GM15510 (cell line): ENCODE results near the gene TBCEL.

ENCODE experiments used
- POLR2A ChIP-seq: IDR thresholded peaks from 3 replicates; pipeline ENCODE4 v1.6.1; 2011; ENCODE audit warnings: borderline replicate concordance; ENCODE audit not compliant: insufficient read length; ENCODE audit errors: extremely low read depth

TBCEL gene

DNA sequence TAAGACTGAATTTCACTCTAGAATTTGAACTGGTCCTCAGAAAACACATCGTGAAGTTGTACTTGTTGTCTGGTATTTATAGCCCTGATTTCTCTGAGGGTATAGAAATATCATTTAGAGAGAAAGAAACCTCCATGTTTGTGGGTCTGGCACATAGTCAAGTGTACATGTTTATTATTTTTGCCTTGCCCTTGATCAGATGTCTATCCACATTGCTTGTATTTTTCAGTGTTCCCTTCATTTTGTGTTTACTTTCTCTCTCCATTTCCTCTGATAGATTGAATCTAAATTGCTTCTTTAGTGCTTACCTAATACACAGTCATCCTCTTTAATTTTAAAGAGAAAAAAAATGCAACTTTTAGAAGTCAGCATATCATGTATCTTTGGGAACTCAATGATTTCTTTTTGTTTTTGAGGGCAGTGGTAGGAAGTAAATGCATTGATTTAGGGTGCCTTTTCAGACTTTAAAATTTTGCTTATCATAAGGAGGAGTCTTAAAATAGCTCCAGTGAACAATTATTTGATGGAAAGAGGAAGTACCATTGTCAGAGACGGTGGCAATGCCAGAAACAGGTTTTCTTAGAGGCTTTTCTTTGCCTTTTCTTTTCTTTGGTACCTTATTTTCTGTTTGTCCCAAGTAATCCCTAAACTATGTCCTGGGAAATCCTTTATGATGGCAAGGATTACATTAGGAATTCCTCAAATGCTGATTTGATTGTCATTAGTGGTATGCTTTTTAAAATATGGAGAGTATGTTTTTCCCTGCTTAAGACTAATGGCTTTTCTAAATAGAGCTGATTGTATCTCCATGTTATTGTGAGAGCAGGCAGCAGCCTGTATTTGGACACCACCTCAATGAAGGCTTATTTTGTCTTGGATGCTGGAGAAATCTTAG is 47.3 kb downstream of the TBCEL start:
- TF ChIP-seq POLR2A = no peak

DNA sequence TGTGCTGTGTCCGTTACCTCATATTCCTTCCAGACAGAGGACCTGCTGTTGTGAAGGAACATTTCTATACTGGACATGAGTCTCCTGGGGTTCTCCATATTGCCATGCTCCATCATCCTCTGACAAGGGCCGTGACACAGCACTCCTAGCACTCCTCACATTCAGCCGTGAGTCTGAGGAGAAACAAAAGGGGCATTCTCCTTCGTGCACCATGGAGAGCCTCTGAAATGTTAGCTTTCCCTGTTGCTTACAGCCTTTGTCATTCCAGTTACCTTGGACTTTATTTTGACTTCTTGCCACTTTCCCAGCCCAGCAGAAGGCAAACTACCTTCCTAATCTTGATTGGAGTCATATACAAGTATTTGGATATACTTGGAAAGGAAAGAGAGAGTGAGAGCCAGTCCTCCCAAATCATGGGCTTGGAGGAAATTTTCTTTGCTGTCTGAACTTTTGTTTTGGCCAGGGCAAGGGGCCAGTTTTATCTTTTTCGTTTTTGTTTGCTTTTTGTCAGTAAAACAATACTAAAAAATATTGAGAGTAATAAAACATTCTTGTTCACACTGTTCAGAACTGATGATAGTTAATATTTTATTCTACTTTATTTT is 48.0 kb downstream of the TBCEL start:
- TF ChIP-seq POLR2A = no peak

DNA sequence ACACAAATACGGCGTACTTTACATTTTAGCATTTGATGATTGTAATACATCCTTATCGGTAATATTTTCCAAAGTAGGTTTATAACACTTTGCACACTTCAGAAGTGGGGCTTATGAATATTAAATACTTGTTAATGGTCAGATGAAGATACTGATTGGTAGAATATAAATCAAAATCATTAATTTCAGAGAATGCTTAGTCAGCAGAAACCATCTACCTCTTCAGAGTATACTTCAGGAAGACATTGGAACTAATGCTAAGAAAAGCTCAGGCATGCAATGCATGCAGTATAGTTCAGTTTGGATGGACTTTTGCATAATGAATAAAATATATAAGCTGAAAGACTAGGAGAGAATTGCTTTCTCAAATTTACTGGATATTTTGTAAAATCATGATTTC is 57.4 kb downstream of the TBCEL start:
- no peak for TF ChIP-seq POLR2A

DNA sequence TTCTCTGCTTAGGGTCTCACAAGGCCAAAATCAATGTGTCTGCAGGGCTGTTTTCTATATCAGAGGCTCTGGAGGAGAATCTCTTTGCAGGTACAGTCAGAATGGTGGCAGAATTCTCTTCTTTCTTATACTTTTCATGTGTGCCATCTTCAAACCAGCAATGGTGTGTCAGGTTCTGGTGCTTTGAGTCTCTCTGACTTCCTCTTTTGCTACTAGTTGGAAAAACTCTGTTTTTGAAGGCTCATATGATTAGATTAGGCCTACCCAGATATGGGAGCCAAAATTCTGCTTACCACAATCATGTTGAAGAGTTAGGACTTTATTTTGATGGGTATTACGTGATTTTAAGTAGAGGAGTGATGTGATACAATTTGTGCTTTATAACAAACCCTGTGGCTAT is 58.3 kb downstream of the TBCEL start:
- TF ChIP-seq POLR2A = no peak

DNA sequence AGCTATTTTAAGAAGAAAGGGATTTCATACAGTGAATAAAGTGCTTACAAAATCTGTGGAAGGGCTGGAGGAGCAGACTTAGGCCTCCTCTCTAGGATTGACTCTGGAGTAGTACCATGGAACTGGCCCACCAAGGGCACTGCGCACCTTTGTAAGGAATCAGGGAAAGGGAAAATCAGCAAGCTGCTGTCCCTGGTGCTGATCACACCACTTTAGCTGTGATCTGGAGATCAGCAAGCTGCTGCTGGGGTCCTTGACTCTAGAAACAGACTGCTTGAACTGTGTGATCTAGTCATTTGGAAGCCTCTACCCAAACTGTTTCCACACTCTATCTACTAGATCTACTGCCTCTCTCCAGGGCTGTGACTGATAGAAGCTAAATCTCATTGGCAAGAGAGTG is 58.8 kb downstream of the TBCEL start:
- TF ChIP-seq POLR2A = no peak

DNA sequence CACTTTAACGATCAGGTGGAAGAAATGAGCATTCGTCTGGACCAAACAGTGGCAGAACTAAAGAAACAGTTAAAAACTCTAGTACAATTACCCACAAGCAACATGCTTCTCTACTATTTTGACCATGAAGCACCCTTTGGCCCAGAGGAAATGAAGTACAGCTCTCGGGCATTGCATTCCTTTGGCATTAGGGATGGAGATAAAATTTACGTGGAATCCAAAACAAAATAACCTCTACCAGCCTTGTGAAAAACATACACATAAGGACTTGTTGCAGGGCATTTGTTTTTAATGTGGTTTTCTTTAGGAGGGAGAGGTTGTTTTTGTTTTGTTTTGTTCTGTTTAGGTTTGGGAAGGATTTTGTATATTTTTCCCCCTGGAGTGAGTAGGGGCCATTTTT is 63.0 kb downstream of the TBCEL start:
- no peak for TF ChIP-seq POLR2A

DNA sequence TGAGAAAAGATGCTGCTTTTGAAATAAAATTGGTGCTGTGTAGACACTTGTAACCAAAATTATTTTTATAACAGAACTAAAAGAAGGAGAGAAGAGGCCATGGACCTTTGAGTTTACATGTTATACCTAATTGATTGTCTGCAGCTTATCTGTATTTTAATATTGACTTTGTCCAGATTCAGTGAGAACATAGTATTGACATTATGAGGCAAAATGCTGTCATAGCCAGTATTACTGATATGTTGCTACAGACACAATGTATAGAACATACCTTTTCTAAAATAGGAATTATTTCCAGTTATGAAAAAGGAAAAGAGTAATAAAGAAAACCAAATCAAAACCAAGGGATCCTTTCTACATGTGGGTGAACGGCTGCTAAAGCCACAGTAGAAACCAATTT is 65.7 kb downstream of the TBCEL start:
- TF ChIP-seq POLR2A = no peak

DNA sequence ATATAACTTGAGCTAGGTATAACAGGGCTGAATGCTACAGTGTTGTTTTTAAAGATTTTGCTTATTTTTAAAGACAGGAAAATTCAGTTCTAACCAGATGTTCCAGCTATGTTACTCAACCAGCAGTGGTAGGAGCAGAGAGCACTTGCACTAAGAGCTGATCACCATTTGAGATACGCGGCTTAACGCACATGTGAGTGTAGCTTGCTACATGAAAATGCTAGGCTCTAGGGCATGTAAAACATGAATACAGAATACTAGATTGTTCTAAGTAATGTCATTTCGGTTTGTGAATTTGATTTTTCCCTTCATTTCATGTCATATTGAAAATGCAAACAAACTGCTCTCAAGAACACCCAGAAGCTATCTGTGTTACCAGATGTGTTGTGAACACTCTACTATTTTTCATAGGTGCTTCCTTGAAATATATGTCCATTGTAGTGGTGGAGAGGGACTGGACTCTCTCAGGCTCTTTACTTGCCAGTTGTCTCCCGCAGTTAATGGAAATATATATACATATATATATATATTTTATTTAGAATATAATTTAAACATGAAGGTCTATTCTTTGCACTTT is 66.3 kb downstream of the TBCEL start:
- TF ChIP-seq POLR2A = no peak

DNA sequence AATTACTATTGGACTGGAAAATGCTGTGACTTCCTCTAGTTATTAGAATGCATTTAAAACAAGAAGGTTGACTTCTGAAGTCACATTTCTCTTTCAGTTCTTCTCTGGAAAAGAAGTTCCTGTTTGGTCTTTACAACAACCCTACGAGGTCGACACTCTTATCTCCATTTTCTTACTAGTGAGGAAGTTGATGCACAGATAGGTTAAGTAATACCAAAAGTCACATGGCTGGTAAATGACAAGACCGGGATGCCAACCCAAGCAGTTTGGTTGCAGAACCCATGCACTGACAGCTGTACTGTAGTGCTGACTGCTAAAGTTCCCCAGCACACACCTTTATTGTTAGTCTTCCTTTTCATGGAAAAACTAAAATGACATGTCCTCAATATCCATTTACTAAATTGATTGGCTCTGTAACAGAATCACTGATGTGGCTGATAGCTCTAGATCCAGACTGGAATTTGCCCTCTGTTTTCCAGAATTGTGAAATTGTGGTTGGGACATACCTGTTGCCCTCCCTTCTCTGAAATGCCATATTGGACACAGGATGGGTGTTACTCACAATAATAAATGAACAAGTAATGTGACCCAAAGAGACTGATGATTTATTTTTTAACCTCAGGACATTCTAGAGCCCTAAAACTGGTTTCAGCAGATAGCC is 67.7 kb downstream of the TBCEL start:
- TF ChIP-seq POLR2A = no peak

DNA sequence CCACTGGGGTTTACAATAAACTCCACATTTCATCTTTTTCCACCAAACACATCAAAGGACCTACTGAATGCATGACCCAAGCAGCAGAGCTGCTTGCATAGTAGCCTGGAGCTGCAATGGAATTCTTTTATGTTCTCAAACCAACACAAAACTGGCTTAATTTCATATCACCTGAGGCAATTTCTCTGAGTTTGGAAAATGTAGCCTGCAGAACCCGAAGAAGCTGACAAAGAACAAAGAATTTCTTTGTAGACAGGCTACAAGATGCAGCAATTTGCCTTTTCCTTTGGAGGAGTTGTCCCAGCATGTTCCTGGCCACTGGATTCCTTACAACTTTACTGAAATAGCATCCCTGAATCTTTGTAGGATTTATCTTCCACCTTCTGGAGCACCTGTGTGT is 71.7 kb downstream of the TBCEL start:
- TF ChIP-seq POLR2A = no peak

DNA sequence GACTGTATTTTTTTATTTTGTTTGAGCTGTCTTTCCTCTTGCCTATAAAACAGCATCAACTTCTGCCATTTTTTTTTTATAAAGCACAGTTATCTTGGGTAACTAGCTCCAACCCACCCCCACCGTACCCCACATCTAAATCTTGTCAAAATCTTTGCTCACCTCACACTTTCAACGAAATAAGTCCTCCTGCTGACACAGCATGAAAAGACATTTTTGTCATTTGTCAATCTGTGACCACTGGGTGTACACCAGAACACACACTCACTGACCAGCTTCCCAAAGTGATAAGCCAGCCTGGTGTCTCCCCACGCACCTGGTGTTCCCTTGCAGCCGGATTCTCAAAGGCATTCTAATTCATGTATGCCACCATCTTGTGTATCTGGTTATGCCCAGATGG is 75.5 kb downstream of the TBCEL start:
- TF ChIP-seq POLR2A = no peak

DNA sequence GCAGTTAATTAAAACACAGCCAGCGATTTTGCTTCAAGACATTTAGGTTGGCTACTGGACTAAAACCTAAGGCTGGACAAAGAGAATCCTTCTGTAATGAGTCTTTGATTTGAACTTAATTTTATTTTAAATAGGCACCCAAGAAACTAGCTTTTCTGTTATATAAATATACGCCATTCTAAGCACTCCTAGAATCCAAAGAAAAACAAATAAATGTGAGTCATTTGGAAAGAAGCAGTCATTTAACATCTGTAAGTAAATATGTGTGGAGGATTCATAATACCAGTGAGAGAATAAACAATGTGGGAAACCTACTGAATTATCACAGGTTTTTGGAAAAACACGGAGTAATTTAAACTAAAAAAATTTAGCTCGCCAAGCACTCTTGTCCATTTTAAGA is 76.0 kb downstream of the TBCEL start:
- no peak for TF ChIP-seq POLR2A

DNA sequence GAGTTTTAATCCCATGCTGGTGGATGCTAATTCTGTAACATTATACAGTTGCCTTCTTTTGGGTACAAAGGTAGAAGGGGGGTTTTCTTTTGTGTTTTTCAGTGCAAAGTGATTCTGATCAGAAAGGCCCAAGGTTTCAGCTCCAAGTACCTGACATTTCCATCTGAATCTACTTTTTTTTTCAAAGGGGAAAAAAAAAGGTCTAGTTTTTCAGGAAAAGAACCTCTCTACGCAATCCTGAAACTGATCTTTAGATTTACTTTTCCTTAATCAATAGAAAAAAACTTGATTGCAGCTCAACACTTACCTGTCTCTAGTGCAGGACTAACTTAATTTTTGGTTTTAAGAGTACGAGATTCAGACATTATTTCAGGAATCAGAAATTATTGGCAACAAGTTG is 77.0 kb downstream of the TBCEL start, which contains the start of gene TECTA:
TSS of gene TECTA (plus strand) at position 301 of the 400 bp plus-strand sequence. CDS start 1,423 bp downstream, outside the sequence.
- TF ChIP-seq POLR2A = no peak

DNA sequence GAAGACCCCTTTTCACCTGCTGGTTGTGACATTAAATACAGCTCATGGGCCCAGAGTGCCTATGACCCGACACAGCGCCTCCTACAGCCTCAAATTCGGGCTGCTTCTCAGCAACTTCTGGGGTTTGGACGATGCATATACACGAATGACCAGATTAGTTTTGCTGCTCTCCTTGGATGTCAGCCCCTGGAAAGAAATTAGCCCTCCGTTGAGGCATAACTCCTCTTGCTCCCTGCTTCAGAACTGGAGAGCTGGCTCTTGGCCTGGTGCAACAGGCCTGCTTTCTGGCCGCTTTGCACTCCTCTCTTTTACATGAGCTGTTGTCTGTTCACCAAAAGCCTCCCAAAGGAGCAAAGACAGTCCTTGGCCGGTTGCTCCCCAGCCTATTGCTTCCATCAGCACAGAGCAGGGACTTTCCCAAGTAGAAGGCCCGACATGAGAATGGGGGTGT is 80.4 kb downstream of the TBCEL start:
- TF ChIP-seq POLR2A = no peak

DNA sequence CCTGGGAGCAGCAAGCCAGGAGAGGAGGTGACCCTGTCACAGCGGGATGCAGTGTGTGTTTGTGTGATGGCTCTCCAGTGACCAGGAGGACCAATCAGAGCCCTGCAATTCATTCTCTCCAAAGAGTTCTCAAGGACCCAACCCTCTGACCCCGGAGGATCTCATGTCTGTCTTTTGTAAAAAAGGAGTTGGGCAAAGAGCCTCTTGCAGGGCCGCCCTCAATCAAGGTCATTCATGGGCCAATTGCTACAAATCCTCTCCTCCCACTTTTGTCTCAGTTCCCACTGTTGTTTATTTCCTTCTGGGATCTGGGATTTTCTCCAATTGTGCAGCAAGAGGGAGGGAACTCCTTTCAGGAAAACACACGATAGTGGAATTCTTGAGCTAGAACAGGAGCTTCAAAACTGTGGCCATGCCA is 81.2 kb downstream of the TBCEL start:
- no peak for TF ChIP-seq POLR2A

DNA sequence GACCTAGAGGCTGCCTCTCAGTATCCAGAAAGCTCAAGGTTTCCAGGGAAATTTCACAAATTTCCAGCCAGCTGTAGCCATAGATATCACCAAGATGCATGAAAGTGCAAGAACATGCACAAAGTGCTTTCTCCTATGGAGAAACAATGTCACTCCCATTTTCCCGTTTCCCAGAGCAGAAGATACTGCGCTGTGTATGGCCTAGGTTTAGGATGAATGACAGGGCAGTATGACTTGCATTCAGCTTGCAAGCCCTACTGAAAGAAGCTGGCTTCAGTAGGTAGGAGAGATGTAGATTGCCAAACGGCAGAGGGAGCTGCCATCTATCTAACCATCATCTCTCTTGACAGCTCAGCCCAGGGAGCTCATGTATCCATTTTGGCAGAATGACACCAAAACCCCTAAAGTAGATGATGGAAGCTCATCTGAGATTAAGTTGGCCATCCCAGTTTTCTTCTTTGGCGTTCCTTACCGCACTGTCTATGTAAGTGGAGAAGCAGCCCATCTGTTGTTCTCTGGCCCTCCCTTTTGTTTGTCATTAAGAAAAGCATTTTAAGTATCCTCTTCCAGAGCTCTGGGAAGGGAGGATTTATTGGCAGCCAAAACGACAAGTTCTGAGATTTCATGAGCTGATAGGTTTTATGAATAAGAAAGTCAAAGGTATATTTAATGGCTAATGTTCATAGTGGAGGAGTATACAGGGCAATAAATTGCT is 81.7 kb downstream of the TBCEL start:
- no peak for TF ChIP-seq POLR2A

DNA sequence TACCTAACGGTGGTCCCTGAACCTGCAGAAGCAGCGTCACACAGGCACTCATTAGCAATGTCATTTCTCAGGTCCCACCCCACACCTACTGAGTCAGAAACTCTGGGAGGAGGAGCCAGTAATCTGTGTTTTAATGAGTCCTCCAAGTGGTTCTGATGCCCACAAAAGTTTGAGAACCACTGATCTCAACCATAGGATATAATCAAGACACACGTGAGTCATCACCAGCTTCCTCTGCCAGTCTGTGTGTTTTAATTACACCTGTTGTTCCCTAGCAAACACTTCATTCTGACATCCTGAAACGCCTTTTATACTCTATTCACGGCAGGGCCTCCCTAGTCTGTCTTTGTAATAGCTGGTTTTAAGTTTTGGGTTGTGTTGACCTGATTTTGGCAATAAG is 82.9 kb downstream of the TBCEL start:
- TF ChIP-seq POLR2A = no peak
